Cardiac fibroblast (primary cell): ENCODE measurements around the gene IL34.
"Not testable (repeated sequence)": the region's sequence is repeated elsewhere in the genome, so short reads cannot be mapped to it uniquely, and the experiment has no call there.

Experiments
- DNase-seq, 2 donors: peaks; one replicate each; pipeline versions ENCODE4 v3.0.0 to v3.0.0-alpha.2; 2010; ENCODE audit warnings: low read depth in 2 of 2
- H3K4me3 ChIP-seq, 2 donors: replicated peaks in 1 of 2; 1 replicate in 1 of 2; 2 replicates in 1 of 2; pipeline ENCODE4 v1.5.1; 2011; ENCODE audit warnings: low read depth in 2 of 2, low read length in 2 of 2, mild to moderate bottlenecking in 2 of 2, moderate library complexity in 1 of 2
- CTCF ChIP-seq: IDR thresholded peaks from one replicate; pipeline ENCODE4 v1.5.1; 2011; ENCODE audit warnings: low read depth, mild to moderate bottlenecking, low read length, inconsistent platforms

Gene IL34

GRCh38 chr16:70634861-70635260, 11.5 kb upstream of the IL34 start:
- no peak for TF ChIP-seq CTCF
- peak; percentile 65 to 72 for DNase-seq
- H3K4me3 ChIP-seq, result no peak overlapping the region

GRCh38 chr16:70635336-70636016, 10.9 kb upstream of the IL34 start:
- peak; percentile 82 to 93 for DNase-seq

GRCh38 chr16:70638814-70639792, 7.3 kb upstream of the IL34 start:
- no peak overlapping the region for H3K4me3 ChIP-seq
- TF ChIP-seq CTCF, result no peak
- DNase-seq, result peak; percentile 84 to 88

More at GRCh38 chr16:70635336-70636016, 10.9 kb upstream of the IL34 start:
- no peak for TF ChIP-seq CTCF
- peak overlapping the region in 1 of 2 donors; percentile 18 for H3K4me3 ChIP-seq

GRCh38 chr16:70642633-70643032, 3.7 kb upstream of the IL34 start:
- no peak for TF ChIP-seq CTCF
- H3K4me3 ChIP-seq, result no peak overlapping the region
- DNase-seq, result no peak

GRCh38 chr16:70643264-70643663, 3.1 kb upstream of the IL34 start:
- DNase-seq, H3K4me3 ChIP-seq: not testable (repeated sequence)

GRCh38 chr16:70644763-70645597, 1.4 kb upstream of the IL34 start:
- TF ChIP-seq CTCF, result no peak
- DNase-seq, result no peak
- H3K4me3 ChIP-seq, result no peak overlapping the region
